Measurements from ENCODE around the gene HBG2.

The HBG2 gene

GRCh38 chr11:5210376-5210885 lies 44.1 kb downstream of the HBG2 start:
- Histone ChIP-seq H3K36me3 (no peaks in the 10 kb centered on the region), H3K4me1 (no peaks in the 10 kb centered on the region), H3K27me3 (no peaks in the 10 kb centered on the region), H3K9me3 (no peaks in the 10 kb centered on the region), H3K4me3 (ENCODE audit: low read depth, low read length) (no peak overlapping the region)
- DNase-seq = no peak
- TF ChIP-seq, protein P1, sequence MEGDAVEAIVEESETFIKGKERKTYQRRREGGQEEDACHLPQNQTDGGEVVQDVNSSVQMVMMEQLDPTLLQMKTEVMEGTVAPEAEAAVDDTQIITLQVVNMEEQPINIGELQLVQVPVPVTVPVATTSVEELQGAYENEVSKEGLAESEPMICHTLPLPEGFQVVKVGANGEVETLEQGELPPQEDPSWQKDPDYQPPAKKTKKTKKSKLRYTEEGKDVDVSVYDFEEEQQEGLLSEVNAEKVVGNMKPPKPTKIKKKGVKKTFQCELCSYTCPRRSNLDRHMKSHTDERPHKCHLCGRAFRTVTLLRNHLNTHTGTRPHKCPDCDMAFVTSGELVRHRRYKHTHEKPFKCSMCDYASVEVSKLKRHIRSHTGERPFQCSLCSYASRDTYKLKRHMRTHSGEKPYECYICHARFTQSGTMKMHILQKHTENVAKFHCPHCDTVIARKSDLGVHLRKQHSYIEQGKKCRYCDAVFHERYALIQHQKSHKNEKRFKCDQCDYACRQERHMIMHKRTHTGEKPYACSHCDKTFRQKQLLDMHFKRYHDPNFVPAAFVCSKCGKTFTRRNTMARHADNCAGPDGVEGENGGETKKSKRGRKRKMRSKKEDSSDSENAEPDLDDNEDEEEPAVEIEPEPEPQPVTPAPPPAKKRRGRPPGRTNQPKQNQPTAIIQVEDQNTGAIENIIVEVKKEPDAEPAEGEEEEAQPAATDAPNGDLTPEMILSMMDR (IDR thresholded peaks at IDR 0.05; ENCODE audit: low read depth, low read length) = no peak

GRCh38 chr11:5204787-5205186 lies 49.8 kb downstream of the HBG2 start:
- TF ChIP-seq, protein P1 (IDR thresholded peaks at IDR 0.05; ENCODE audit: low read depth, low read length) = 0 out of 2 replicates have a peak, but pooled peaks have one; percentile 9
- no peaks in the 10 kb centered on the region for H3K9me3 ChIP-seq
- no peak for DNase-seq
- H3K4me3 ChIP-seq (ENCODE audit: low read depth, low read length) = no peak overlapping the region
- no peaks in the 10 kb centered on the region for H3K4me1 ChIP-seq
- no peaks in the 10 kb centered on the region for H3K27me3 ChIP-seq
- no peaks in the 10 kb centered on the region for H3K36me3 ChIP-seq

GRCh38 chr11:5203366-5203765 lies 51.2 kb downstream of the HBG2 start:
- H3K36me3 ChIP-seq = no peaks in the 10 kb centered on the region
- no peaks in the 10 kb centered on the region for H3K9me3 ChIP-seq
- no peaks in the 10 kb centered on the region for H3K4me1 ChIP-seq
- TF ChIP-seq, protein P1 (IDR thresholded peaks at IDR 0.05; ENCODE audit: low read depth, low read length) = no peak
- DNase-seq = no peak
- H3K27me3 ChIP-seq = no peaks in the 10 kb centered on the region
- no peak overlapping the region for H3K4me3 ChIP-seq (ENCODE audit: low read depth, low read length)
